Osteoblast (primary cell): ENCODE data around the gene SIK2. TPM values are rescaled to one million over a fixed set of nuclear protein-coding genes. Genes with fewer than 3 reads are reported as not detected.
A peak's percentile ranks its signal among the peaks of the same experiment; 100 is the strongest.

Experiments
- DNase-seq: peaks from one replicate; pipeline ENCODE4 v3.0.0; 2011; ENCODE audit warnings: low spot score, mixed read lengths; ENCODE audit not compliant: insufficient read length; ENCODE audit errors: missing footprints
- H2AFZ ChIP-seq: 2 replicates; pipeline ENCODE4 v1.6.0; 2011; ENCODE audit warnings: mild to moderate bottlenecking, low read length
- H3K27ac ChIP-seq: 2 replicates; pipeline ENCODE4 v1.5.1; 2011; ENCODE audit warnings: mild to moderate bottlenecking, low read depth, low read length, moderate library complexity
- H3K27me3 ChIP-seq: 2 replicates; pipeline ENCODE4 v1.6.0; 2012; ENCODE audit warnings: mild to moderate bottlenecking, control low read depth, inconsistent platforms, low read length, moderate library complexity; ENCODE audit not compliant: insufficient read depth
- H3K36me3 ChIP-seq: 2 replicates; pipeline ENCODE4 v1.5.1; 2011; ENCODE audit warnings: mild to moderate bottlenecking, low read length, control low read depth, moderate library complexity; ENCODE audit not compliant: insufficient read depth
- H3K4me1 ChIP-seq: 2 replicates; pipeline ENCODE4 v1.5.1; 2011; ENCODE audit warnings: mild to moderate bottlenecking, low read length, control low read depth, moderate library complexity; ENCODE audit not compliant: insufficient read depth
- H3K4me2 ChIP-seq: 2 replicates; pipeline ENCODE4 v1.6.0; 2011; ENCODE audit warnings: mild to moderate bottlenecking, low read length; ENCODE audit not compliant: insufficient read depth
- H3K4me3 ChIP-seq: fragments of 200-600 bp; sonication (generic); 3 replicates; pipeline ENCODE4 v1.5.1; 2012; ENCODE audit warnings: mild to moderate bottlenecking, low read length, inconsistent platforms; ENCODE audit not compliant: insufficient read depth
- H3K79me2 ChIP-seq: 2 replicates; pipeline ENCODE4 v1.6.0; 2012; ENCODE audit warnings: mild to moderate bottlenecking, low read length, control low read depth, inconsistent platforms; ENCODE audit not compliant: insufficient read depth
- H3K9me3 ChIP-seq: 2 replicates; pipeline ENCODE4 v1.5.1; 2011; ENCODE audit warnings: low read depth, low read length, control low read depth
- H4K20me1 ChIP-seq: 2 replicates; pipeline ENCODE4 v1.6.0; 2012; ENCODE audit warnings: mild to moderate bottlenecking, low read length, control low read depth; ENCODE audit not compliant: insufficient read depth
- CTCF ChIP-seq: IDR thresholded peaks from 2 replicates; pipeline ENCODE4 v1.5.1; 2011; ENCODE audit warnings: mild to moderate bottlenecking, low read depth, low read length, moderate library complexity; ENCODE audit errors: extremely low read depth
- total RNA-seq: library from RNA; depleted of rRNA; stranded (reverse); fragments of >200 nt; gene quantifications from 2 replicates; pipeline ENCODE4 v1.2.3, GENCODE V29; 2012

SIK2 gene
- total RNA-seq, 1 donor: 17.7 TPM

GRCh38 chr11:111730871-111731591, 128.8 kb downstream of the SIK2 start:
- peaks cover 12% of the 10 kb centered on the region for H3K36me3 ChIP-seq
- peaks cover 61% of the 10 kb centered on the region for H3K4me1 ChIP-seq
- H2AFZ ChIP-seq: no peak overlapping the region
- no peaks in the 10 kb centered on the region for H3K79me2 ChIP-seq
- peak overlapping the region; percentile 100 for H3K27ac ChIP-seq
- peak; percentile 66 for DNase-seq
- H4K20me1 ChIP-seq: no peaks in the 10 kb centered on the region
- H3K4me2 ChIP-seq: peak overlapping the region; percentile 41
- no peak for TF ChIP-seq CTCF
- H3K9me3 ChIP-seq: no peaks in the 10 kb centered on the region
- no peaks in the 10 kb centered on the region for H3K27me3 ChIP-seq
- peak overlapping the region; percentile 7 for H3K4me3 ChIP-seq

GRCh38 chr11:111731821-111732220, 129.6 kb downstream of the SIK2 start:
- Histone ChIP-seq H4K20me1 (no peaks in the 10 kb centered on the region), H2AFZ (no peak overlapping the region), H3K4me3 (no peak overlapping the region), H3K27me3 (no peaks in the 10 kb centered on the region), H3K4me2 (no peak overlapping the region), H3K27ac (peak overlapping the region; percentile 100), H3K79me2 (no peaks in the 10 kb centered on the region), H3K36me3 (peaks cover 4% of the 10 kb centered on the region), H3K4me1 (peaks cover 69% of the 10 kb centered on the region), H3K9me3 (no peaks in the 10 kb centered on the region)
- peak; percentile 50 for DNase-seq
- no peak for TF ChIP-seq CTCF

- Histone ChIP-seq H4K20me1 (no peaks in the 10 kb centered on the region), H3K27ac (peak overlapping the region; percentile 100), H3K36me3 (no peaks in the 10 kb centered on the region), H3K9me3 (no peaks in the 10 kb centered on the region), H3K4me3 (no peak overlapping the region), H3K4me2 (peak overlapping the region; percentile 32), H3K79me2 (no peaks in the 10 kb centered on the region), H2AFZ (peak overlapping the region; percentile 1), H3K27me3 (no peaks in the 10 kb centered on the region), H3K4me1 (peaks cover 81% of the 10 kb centered on the region)
- peak; percentile 91 for DNase-seq
- TF ChIP-seq CTCF: no peak
Measured at GRCh38 chr11:111733016-111733415, 130.8 kb downstream of the SIK2 start.

- no peak for TF ChIP-seq CTCF
- H2AFZ ChIP-seq: no peak overlapping the region
- H3K4me1 ChIP-seq: peaks cover 87% of the 10 kb centered on the region
- no peaks in the 10 kb centered on the region for H3K9me3 ChIP-seq
- DNase-seq: peak; percentile 62
- peak overlapping the region; percentile 100 for H3K27ac ChIP-seq
- H3K4me3 ChIP-seq: no peak overlapping the region
- H3K79me2 ChIP-seq: no peaks in the 10 kb centered on the region
- H3K4me2 ChIP-seq: peak overlapping the region; percentile 32
- H3K27me3 ChIP-seq: no peaks in the 10 kb centered on the region
- no peaks in the 10 kb centered on the region for H3K36me3 ChIP-seq
- no peaks in the 10 kb centered on the region for H4K20me1 ChIP-seq
Measured at GRCh38 chr11:111733611-111734088, 131.4 kb downstream of the SIK2 start.
